ENCODE results near the gene F8.
"Not testable (repeated sequence)": the region's sequence is repeated elsewhere in the genome, so short reads cannot be mapped to it uniquely, and the experiment has no call there.

The F8 gene

GRCh38 chrX:154980330-154981115, 42.0 kb downstream of the F8 start:
- peak; percentile 71 for TF ChIP-seq CTCF (IDR thresholded peaks at IDR 0.05)
- no peak for TF ChIP-seq ZFX (IDR thresholded peaks at IDR 0.05; ENCODE audit: borderline replicate concordance)
- H3K27ac ChIP-seq = no peak overlapping the region

DNA sequence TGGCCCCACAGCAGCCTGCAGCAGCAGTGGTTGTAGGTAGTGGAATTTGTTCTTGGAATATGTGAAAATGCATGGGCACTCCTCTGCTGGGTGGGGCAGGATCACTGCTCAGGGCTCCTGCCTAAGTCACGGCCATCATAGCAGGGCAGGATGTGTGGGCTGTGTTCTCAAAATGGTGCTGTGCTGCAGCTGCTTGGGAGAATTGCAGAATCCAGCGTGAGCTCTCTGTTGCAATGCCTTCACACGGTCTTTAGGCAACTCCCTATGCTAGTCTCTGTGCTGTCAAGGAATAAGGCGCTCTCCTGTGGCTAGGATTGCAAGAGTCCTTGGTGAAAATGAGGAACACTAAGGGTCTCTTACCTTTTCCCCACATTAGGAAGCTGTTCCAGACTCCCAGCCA, 42.9 kb downstream of the F8 start:
- H3K27ac ChIP-seq = no peak overlapping the region
- TF ChIP-seq CTCF (IDR thresholded peaks at IDR 0.05) (no peak), ZFX (IDR thresholded peaks at IDR 0.05; ENCODE audit: borderline replicate concordance) (no peak)

GRCh38 chrX:154968353-154968752, 54.2 kb downstream of the F8 start:
- no peak overlapping the region for H3K27ac ChIP-seq
- no peak for TF ChIP-seq ZFX (IDR thresholded peaks at IDR 0.05; ENCODE audit: borderline replicate concordance)
- no peak for TF ChIP-seq CTCF (IDR thresholded peaks at IDR 0.05)

GRCh38 chrX:154967603-154968002, 54.9 kb downstream of the F8 start:
- TF ChIP-seq ZFX (IDR thresholded peaks at IDR 0.05; ENCODE audit: borderline replicate concordance) = no peak
- TF ChIP-seq CTCF (IDR thresholded peaks at IDR 0.05) = no peak
- H3K27ac ChIP-seq = no peak overlapping the region

DNA sequence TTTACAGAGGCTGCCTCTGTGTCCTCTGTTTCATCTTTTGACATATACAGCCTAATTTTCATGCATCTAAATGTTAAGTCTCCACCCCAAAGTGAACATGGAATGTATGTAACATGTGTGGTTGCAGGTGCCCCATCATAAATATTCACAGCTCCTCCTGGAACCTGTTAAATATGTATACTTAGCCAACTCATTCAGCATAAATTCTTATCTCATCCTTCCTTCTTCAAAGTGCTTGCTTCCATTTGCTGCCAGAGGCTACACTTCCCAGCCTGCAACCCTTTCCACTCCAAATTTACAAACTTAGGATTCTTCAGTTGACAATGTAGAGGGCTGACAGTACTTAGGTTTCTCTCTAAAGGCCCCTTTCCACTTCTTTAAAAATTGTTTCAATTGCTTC, 60.6 kb downstream of the F8 start:
- TF ChIP-seq CTCF (IDR thresholded peaks at IDR 0.05) (no peak), ZFX (IDR thresholded peaks at IDR 0.05; ENCODE audit: borderline replicate concordance) (no peak)

GRCh38 chrX:154955799-154956198, 66.7 kb downstream of the F8 start:
- H3K27ac ChIP-seq = not testable (repeated sequence)

More for the DNA sequence above, 60.6 kb downstream of the F8 start:
- H3K27ac ChIP-seq = no peak overlapping the region

GRCh38 chrX:154939265-154939664, 83.3 kb downstream of the F8 start:
- not testable (repeated sequence) for H3K27ac ChIP-seq

DNA sequence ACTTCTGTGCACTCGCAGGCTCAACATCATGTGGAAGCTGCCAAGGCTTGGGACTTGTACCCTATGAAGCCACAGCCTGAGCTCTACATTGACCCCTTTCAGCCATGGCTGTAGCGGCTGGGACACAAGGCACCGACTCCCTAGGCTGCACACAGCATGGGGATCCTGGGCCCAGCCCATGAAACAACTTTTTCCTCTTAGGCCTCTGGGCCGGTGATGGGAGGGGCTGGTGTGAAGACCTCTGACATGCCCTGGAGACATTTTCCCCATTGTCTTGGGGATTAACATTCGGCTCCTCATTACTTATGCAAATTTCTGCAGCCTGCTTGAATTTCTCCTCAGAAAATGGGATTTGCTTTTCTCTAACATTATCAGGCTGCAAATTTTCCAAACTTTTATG, 97.8 kb downstream of the F8 start:
- not testable (repeated sequence) for H3K27ac ChIP-seq

GRCh38 chrX:154918060-154918483, 104.5 kb downstream of the F8 start:
- TF ChIP-seq CTCF (IDR thresholded peaks at IDR 0.05) (peak; percentile 68), ZFX (IDR thresholded peaks at IDR 0.05; ENCODE audit: borderline replicate concordance) (no peak)
- no peak overlapping the region for H3K27ac ChIP-seq
